Suppressor macrophage (primary cell): Measurements from ENCODE around the gene C14orf119.

Experiments used
- DNase-seq, 4 experiments: peaks; one replicate each; pipeline ENCODE4 v3.0.0-alpha.2; 2020 to 2022

Gene C14orf119

DNA sequence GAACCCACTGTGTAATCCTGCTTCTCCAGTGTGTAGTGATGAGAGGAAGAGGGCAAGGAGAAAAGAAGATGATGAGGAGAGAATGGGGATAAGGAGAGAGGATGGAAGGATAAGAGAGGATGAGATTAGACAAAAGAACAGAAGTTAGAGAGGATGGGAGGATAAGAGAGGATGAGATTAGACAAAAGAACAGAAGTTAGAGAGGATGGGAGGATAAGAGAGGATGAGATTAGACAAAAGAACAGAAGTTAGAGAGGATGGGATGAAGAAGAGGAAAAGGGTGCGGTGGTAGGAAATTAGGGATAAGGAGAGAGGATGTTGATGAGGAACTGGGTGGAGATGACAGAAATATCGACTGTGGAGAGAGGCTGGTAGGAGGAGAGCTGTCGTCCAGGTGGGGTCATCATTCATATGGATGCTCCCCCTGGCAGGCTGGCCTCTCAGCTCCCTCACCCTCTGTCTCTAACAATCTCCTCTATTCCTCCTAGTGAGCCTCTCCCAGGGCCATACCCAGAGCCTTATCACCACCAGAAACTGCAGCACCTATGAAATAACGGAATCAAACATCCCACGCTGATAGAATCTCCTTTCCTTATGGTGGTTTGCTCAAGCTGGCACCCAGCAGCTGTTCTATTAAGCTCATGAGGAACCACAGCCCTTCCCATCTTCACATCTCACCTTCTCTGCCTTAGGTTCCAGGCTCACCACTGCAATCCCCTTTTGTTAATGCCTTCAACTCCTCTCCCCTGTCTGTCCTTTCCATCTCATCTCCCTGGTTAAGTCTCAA lies 15.5 kb downstream of the C14orf119 start:
- no peak for DNase-seq

DNA sequence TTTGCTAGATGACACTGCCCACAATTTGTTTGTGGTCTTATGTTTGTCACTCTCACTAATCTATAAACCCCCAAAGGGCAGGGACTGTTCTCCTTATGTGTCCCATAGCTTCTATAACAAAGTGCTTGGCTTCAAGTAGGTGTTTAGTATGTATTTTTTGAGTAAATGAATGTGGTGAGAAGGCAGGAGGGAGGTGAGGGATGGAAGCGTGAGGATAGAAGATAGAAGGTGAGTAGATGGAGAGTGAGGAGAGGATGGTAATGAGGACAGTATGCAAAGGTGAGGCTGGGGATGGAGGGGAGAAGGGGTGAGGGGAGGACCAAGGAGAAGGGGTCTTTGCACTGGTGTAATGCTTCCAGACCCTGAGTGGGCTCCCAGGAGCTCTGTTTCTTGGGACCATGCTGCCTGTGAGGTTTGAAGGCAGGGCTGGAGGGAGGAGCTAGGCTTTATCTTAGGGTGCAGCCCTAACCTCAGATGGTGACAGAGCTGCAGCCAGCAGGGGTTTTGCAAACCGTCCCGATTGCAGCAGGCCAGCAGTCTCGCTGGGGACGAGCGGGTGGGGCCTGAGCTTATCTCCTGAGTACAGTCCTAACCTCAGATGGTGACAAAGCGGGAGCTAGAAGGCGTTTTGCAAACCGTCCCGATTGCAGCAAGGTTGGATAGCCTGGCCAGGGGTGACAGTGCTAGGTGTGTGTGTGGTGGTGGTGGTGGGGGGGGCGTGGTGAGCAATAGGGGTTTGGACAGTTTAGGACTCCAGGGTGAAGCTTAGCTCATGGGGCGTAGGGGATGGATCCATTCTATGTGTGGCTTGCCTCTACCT lies 17.3 kb downstream of the C14orf119 start:
- peak; percentile 47 to 74 (median 60) for DNase-seq

DNA sequence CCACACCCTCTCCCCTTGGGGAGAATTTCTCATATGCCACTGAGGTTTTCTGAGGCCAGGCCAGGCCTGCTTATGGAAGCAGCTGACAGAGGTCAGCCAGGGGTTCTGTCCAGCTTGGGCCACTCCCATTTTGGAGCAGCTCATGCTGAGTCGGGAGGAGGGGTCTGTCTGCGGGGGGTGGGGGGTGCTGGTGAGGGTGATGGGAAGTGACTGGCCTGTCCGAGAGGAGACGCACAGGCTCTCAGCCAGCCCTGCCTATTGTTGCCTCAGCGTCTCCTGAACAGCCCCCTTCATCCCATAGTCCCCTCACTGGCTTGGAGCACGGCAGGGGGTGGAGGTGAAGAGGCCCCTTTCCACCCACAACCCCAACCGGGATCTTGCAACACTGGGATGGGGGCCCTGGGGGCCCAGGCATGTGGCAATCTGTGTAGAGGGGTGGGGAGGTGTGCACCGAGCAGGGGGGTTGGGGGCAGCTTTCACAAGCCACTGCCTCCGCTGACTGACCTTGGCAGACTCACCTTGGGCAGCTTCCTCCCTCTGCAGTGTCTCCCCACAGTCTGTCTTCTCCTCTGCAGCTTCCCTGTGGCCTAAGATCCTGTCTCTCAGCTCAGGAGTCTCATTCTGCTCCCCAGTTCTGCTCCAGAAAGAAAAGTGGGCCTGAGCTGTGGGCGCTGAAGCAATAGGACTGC lies 18.3 kb downstream of the C14orf119 start:
- peak in 2 of 4 experiments; percentile 45 to 52 for DNase-seq

DNA sequence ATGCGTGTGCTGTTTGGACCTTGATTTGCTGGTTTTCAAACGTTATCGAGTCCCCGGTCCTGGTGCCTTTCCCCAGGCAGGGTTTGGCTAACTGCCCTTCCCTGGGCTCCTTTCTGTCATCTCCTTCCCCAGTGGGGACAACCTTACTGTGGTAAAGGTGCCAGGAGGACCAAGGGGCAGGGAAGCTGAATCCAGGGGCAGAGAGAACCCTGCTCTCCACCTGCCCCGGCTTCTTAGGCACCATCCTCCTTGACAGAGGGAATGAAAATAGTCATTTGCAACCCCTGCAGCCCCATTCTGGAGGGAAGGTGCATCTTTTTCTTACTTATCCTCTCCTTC lies 18.8 kb downstream of the C14orf119 start:
- DNase-seq, result no peak

DNA sequence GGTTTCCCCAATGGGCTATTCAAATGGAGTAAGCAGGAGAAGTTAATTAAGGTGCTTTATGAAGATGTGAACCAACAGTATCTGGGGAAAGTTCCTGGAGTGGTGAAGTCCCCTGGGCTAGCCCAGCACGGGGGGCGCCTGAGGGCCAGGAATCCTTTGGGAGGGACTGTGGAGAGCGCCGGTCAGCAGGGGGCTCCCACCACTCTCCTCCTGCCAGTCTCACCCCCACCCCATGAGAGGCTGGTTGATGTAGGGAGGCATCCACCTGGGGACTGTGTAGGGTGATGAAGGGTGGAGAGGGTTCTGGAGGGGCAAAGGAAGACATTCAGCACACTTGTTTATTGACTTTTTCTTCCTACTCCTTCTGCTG lies 19.3 kb downstream of the C14orf119 start:
- DNase-seq, result no peak

DNA sequence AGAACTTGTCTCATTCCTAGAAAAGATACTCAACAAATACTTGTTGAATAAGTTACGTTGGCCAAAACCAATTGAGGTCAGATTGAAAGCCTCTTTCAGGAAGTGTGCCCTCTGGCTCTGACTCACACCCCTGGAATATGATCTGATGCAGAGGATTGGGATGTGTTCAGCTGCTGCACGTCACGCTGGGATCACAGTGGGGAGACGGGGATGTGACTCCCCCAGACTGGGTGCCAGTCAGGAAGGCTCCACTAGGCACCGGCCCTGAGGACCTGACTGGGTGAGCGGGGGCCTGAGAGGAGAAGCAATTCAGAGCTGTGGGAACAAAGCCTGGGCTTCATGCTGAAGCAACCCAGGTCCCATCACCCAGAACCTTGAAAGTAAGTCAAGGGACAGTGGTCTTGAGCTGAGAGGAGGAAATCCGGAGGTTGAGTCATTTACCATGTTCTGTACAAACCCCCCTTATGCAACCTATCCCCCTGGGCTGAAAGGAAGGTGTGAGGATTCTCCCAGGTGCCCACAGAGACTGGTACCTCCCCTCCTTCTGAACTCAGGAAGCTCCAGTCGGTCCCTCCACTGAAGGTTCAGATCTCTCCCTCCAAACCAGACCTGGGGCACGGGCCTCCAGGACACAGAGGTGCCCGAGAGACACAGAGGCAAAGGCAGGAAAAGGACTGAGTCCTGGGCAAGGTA lies 19.9 kb downstream of the C14orf119 start:
- peak; percentile 81 to 94 (median 86) for DNase-seq

DNA sequence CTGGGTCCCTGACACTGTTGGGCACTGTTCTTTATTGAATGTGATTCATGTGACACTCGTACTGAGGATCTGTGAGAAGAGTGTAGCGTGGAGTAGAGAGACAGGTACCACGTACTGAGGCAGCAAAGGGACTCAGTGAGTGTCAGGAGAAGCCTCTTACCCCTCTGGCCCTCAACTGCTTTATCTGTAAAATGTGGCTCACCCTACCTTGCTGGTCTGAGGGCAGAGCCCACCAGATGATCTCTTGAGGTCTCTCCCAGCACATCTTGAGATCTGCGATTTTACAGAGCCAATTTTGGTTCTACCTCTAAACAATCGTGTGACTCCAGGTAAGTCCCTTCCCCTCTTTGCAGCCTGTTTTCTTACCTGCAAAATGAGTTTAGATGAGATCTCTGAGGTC lies 20.6 kb downstream of the C14orf119 start:
- DNase-seq, result no peak

DNA sequence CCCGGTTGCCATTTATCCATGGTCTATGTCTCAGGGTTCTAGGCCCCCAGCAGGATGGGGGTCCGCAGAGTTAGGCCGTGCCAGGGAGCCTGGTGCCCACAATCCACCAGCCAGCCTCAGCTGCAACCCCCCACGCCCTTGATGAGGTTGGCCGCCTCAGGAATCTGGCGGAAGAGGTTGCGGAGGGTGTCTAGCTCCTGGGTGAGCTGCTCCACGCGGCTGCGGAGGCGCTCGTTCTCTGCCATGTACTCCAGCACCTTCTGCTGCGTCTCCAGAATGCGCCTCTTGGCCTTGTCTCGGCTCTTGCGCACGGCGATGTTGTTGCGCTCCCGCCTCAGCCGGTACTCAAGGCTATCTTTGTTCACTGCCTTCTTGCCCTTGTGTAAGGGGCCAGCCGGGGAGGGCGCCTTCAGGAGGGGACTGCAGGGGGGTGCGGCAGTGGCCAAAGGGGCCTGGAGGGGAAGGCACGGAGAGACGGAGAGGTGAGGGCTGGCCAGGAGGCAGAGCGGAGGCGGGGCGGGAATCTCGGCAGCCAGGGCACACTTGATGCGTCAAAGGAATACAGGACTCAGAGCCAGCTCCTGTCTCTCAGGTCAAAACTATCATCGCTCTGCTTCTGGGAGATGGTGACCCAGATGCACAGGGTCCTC lies 22.2 kb downstream of the C14orf119 start:
- no peak for DNase-seq

DNA sequence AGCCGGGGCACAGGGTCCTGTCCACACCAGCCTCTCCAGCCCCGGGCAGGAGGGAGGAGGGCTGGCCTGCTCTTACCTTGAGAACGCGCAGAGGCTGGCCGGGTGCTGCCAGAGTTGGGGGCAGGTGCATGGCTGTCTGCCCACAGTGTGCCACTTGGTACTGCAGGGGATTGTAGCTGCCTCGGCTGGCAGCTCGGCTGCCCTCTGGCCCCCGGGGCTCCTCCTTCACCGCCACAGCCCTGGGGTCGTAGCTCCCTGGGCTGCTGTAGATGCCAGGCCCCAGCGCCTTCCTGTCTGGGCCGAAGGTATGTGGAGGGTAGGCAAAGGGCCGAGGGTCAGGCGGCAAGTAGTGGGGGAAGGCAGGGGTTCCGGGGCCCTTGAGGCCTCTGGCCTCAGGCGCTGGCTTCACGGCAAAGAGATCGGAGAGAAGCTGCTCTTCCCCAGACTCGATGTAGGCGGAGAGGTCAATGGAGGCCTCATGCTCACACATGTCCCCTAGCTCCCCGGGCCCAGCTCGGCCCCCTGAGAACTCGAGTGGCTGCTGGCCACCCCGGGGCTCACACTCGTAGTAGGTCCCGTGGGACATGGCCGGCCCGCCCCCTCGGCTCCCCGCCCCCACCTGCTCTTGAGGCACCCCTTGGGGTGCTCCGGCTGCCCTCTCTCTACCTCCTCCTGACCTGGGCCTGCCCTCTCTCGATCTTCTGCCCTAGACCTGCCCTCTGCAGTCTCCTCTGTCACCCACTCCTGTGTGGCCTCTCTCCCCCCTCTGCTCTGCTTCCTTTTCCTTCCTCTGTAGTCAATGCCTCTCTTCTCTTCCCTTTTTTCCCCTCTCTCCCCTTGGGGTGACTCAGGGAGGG lies 23.4 kb downstream of the C14orf119 start, which contains the start of gene CEBPE:
Gene CEBPE, minus strand, starts transcription at position 750 of the 857 bp plus-strand sequence. Its CDS starts 164 bp downstream, at position 586.
- DNase-seq, result peak; percentile 54 to 78 (median 74)

DNA sequence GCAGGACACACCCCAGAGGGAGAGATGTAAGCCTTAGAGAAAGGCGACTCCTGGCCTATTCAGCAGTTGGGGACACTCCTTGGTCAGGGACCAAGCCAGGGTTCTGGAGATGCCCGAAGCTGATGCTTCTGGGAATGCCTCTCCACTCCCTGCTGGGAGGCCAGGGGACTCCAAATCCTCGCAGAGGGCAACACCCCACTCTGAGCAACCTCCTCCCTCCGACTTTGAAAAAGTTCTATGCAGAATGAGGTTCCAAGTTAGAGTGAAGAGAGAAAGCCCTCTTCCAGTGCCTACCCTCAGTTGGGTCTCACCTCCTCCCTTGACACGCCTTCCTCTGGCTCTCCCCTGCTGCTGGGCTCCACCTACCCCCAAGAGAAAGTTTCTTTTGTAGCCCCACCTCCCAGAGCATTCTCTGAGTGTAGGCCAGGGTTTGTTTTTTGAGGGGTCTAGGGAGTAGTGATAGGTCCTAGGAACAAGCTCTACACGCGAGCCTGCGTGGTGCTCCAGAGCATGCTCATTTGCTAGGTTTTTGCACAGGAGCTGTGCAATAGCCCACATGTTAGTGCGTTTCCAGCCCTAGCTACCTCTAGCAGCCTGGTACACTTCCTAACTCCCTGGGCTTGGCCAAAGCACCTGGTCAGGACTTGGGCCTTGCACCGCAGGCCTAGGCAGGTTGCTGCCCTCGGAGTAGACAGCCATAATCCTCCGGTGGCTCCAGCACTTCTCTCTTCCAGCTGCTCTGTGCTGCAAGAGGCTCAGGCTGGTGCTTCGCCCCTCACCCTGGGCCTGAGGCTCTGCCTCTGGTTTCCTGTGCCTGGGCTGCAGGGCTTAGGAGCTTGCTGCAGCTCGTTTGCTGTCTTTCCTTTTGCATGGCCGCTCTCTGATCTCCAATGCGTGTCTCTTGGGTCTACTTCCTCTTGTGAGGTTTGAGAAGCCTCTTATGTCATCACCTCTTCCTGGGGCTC lies 24.3 kb downstream of the C14orf119 start:
- DNase-seq, result peak; percentile 71 to 85 (median 83)

DNA sequence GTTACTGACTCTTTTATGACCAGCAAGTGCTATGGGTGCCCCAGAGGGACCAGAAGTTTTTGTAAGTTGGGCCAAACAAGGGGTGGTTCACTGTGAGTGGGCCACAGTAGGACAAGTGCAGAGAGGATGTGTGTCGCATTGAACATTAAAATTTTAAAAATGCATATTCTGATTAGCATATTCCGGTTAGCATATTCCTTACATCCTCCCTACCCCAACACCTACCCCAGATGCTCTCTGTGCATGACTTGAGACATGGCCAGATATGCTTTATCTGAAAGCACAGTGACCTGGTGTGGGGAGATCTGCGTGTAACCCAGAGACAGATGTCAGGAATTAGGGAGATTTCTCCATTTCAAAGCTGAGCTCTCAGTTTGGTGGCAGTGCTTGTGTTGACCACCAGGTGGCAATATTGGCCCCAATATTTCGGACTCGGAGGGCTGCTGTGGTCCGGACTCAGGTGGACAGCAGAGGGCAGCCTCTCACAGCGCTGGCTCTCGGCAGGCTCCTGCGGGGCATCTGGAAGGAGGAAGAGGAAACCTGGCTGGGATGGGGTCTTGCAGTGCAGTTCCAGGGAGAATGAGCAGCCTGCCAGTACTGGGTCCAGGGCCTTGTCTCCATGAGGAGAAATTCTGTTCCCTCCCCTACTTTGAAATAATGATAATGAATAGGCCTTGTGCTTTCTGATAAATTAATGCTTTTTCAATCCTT lies 25.4 kb downstream of the C14orf119 start:
- peak; percentile 92 to 95 (median 94) for DNase-seq

DNA sequence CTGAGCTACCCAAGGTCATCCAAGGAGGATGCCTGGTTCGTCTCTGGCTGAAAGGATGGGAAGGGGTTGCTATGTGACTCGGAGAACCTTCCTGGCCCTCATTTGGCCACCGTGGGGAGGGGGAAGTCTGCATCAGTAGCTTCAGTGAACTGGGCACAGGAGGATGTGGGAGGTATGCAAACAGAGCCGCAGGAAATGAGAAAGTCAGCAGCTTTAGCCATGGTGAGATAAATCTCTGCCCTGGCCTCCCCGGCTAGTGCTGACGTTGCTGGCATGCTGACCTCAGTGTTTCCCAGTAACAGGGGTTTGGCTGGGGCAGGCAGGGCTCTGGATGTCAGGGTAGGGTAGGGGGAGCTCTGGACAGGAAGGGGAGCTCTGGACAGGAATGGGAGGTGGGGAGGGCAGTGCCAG lies 26.1 kb downstream of the C14orf119 start:
- peak; percentile 74 to 86 (median 79) for DNase-seq

DNA sequence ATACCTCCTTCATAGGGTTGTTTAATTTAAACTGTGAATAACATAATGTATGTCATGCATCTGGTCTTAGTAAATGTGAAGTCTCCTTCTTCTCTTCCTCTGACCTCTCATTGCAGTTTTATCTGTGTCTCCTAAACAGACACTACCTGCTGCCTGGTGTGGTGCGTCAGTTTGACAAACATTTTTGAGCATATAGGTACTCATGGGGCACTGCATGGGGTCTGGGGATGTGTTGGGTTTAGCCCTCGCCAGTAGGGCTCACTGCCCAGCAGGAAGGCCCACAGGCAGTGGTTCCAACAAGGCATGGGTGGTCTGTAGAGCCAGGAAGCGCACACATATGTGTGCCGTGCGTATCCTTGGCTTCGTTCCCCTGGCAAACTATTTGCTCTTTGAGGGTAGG lies 26.8 kb downstream of the C14orf119 start:
- DNase-seq, result no peak

DNA sequence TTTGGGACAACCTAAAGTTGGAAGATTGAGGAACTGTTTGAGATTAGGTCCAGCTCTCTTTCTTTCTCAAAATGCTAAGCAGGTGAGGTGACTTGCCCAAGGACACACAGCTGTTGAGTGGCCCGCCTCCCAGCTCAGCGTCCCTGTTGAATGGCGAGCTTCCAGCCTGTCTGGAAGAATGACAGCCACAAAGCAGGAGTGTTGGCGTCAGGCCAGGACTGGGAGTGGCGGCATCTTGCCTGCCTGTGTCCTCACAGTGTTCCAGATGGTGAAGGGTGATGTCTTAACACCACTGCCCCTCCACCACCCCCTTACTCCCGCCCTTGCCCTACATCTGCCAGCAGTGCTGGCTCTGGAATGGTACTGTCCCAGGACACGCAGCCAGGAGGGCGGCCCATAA lies 28.1 kb downstream of the C14orf119 start:
- DNase-seq, result no peak

DNA sequence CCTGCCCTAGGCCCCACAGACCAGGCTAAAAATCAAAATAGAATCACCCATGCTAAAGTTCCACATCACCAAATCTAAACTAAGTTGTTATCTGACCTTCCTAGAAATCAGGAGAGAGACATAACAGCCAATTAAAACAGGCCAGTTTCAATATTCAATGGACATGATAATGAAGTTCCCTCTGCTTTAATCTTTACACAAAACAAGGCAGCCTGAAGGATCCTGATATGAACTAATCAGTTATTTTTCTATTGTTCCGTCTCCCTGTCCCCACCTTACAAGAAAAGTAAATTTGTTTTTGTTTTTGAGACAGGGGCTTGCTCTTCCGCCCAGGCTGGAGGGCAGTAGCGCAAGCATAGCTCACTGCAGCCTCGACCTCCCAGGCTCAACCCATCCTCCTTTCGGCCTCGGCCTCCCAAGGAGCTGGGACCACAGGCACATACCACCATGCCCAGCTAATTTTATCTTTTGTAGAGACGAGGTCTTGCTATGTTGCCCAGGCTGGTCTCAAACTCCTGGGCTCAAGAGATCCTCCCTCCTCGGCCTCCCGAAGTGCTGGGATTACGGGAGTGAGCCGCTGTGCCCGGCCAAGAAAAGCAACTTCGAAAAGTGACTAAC lies 29.1 kb downstream of the C14orf119 start:
- no peak for DNase-seq

DNA sequence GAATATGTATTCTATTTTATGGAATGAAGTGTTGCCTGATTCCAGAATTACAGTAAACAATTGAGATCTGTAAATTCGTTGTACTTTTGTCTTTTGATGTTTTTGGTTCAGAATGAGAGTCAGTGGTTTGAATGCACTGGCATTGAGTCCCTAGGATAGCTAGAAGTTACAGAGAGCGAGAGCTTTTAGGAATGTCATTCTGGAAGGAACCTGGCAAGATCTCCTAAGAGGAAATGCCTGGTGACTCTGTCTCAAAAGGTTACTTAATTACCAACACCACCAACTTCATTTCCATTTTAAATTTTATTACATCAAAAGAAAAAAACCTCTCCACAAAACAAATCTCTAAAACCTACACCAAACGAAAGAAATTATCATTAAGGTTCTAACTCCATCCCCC lies 29.7 kb downstream of the C14orf119 start:
- DNase-seq, result no peak

DNA sequence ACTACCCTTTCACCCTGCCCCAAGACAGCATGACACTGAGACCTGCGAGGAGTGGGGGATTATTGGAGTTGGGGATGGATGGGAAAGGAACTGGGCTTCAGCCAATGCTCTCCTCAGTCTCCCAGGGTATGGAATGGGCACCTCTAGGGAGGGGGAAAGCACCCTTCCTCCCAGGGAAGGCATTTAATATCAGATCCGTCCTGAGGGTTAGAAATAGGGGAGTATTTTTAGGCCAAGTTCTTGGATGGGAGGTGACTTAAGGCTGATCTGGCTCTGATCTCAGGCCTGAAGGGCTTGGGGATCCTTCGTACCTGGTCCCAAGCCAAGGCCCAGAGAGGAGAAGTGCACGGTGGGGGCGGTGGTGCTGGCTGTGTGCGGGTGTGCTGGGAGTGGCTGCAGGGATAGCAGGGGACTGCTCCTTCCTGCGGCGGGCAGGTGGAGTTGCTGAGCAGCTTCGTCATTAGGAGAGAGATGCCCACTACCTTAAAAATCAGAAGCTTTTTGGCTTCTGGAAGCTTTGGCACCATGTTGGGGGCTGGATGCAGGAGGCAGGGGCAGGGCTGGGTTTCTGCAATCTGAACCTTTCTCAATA lies 30.7 kb downstream of the C14orf119 start:
- no peak for DNase-seq

DNA sequence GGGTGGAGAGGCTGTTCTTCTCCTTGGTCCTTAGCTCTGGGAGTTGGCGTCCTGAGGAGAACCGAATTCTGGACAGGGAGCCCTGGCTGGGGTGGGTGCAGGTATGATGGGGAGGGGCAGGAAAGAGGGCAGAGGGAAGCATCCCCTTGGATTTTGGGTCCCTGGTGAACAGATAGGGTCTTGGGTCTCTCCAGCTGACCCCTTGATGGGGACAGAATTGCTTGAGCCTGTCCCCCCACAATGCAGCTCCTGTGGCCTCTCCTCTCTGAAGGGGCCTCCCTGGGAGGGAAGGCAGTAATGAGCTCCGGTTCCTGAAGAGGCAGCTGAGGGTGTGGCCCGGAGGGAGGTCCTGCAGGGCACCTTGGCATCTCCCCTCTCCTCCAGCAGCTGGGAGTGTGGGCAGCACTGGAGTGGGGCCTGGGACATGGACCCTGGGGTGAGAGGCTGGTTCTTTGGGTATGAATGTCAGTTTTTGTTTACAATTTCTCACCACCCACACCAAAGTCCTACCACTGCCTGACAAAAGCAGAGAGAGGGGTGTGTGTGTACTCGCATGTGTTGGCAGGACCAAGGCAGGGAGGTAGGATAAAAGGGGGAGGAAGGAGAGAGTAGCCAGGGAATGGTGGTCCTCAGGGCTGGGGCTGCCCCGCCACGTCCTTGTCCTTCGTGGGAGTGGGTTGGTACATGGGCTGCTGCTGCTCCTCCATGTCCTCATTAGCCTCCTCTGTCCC lies 31.4 kb downstream of the C14orf119 start:
- no peak for DNase-seq
